HEK293 (cell line): ENCODE measurements around the gene PHACTR3.

ENCODE experiments used
- CTCF ChIA-PET: fragments of 350-600 bp; formaldehyde crosslinking; extraction: SDS; loops from one replicate; lab custom pipeline; 2021; ENCODE audit warnings: antibody characterized with exemption; lab: Yijun Ruan, JAX
- POLR2A ChIA-PET: fragments of 300-600 bp; formaldehyde crosslinking; extraction: SDS; loops from one replicate; lab custom pipeline; 2020; ENCODE audit warnings: antibody characterized with exemption, inconsistent platforms; lab: Yijun Ruan, JAX
- H3K27ac ChIP-seq: fragments of 200-500 bp; sonication (Bioruptor generic); 2 replicates; pipeline ENCODE4 v1.5.1; 2014; ENCODE audit warnings: low read depth, low read length, control low read depth, inconsistent platforms; ENCODE audit errors: extremely low read depth
- H3K36me3 ChIP-seq, 2 experiments: fragments of 200-500 bp in 1 of 2; sonication (Bioruptor generic) in 1 of 2; 1 replicate in 1 of 2; 2 replicates in 1 of 2; pipeline ENCODE4 v1.5.1; 2014 to 2017; ENCODE audit warnings: inconsistent platforms in 2 of 2, low read length in 2 of 2; ENCODE audit not compliant: control insufficient read depth in 2 of 2, insufficient read depth in 1 of 2
- H3K4me1 ChIP-seq: fragments of 200-500 bp; sonication (Bioruptor generic); 2 replicates; pipeline ENCODE4 v1.5.1; 2014; ENCODE audit warnings: mild to moderate bottlenecking, low read length, inconsistent platforms; ENCODE audit not compliant: control insufficient read depth, insufficient read depth
- H3K4me3 ChIP-seq: 2 replicates; pipeline ENCODE4 v1.5.1; 2011; ENCODE audit warnings: low read depth, mild to moderate bottlenecking, control low read depth, low read length, moderate library complexity
- H3K9me3 ChIP-seq: fragments of 200-500 bp; sonication (Bioruptor generic); 2 replicates; pipeline ENCODE4 v1.5.1; 2014; ENCODE audit warnings: low read depth, low read length, inconsistent platforms; ENCODE audit not compliant: control insufficient read depth, insufficient read depth
- GFI1B ChIP-seq: fragments of 450-650 bp; formaldehyde crosslinking; IDR thresholded peaks from 2 replicates; pipeline ENCODE4 v1.5.1; 2016; ENCODE audit warnings: missing biosample characterization, missing genetic modification characterization
- GLIS2 ChIP-seq: fragments of 450-650 bp; formaldehyde crosslinking; IDR thresholded peaks from 2 replicates; pipeline ENCODE4 v1.5.1; 2016; ENCODE audit warnings: missing biosample characterization, missing genetic modification characterization
- IKZF3 ChIP-seq: fragments of 450-650 bp; IDR thresholded peaks from 2 replicates; pipeline ENCODE4 v1.5.0; 2018; ENCODE audit warnings: missing biosample characterization, mild to moderate bottlenecking, missing genetic modification characterization, moderate library complexity
- PRDM1 ChIP-seq: fragments of 450-650 bp; formaldehyde crosslinking; IDR thresholded peaks from 2 replicates; pipeline ENCODE4; 2016; ENCODE audit warnings: missing biosample characterization, missing genetic modification characterization
- PRDM10 ChIP-seq: fragments of 450-650 bp; formaldehyde crosslinking; IDR thresholded peaks from 2 replicates; pipeline ENCODE4 v1.5.1; 2016; ENCODE audit warnings: missing biosample characterization, missing genetic modification characterization
- SP2 ChIP-seq: fragments of 450-650 bp; formaldehyde crosslinking; IDR thresholded peaks from 2 replicates; pipeline ENCODE4 v1.5.1; 2016; ENCODE audit warnings: missing biosample characterization, missing genetic modification characterization
- ZBTB17 ChIP-seq: fragments of 450-650 bp; formaldehyde crosslinking; IDR thresholded peaks from 2 replicates; pipeline ENCODE4 v1.5.1; 2016; ENCODE audit warnings: missing biosample characterization, missing genetic modification characterization
- ZBTB44 ChIP-seq: fragments of 450-650 bp; IDR thresholded peaks from 2 replicates; pipeline ENCODE4 v1.5.1; 2018; ENCODE audit warnings: missing biosample characterization, mild to moderate bottlenecking, missing genetic modification characterization
- ZNF121 ChIP-seq: fragments of 450-650 bp; formaldehyde crosslinking; IDR thresholded peaks from 2 replicates; pipeline ENCODE4 v1.5.1; 2016; ENCODE audit warnings: missing biosample characterization, missing genetic modification characterization
- ZNF138 ChIP-seq: fragments of 450-650 bp; formaldehyde crosslinking; IDR thresholded peaks from 2 replicates; pipeline ENCODE4 v1.5.1; 2016; ENCODE audit warnings: missing biosample characterization, missing genetic modification characterization, borderline replicate concordance
- ZNF146 ChIP-seq: fragments of 450-650 bp; formaldehyde crosslinking; IDR thresholded peaks from 2 replicates; pipeline ENCODE4 v1.5.1; 2016; ENCODE audit warnings: missing biosample characterization, missing genetic modification characterization
- ZNF341 ChIP-seq: fragments of 450-650 bp; formaldehyde crosslinking; IDR thresholded peaks from 2 replicates; pipeline ENCODE4; 2016; ENCODE audit warnings: low read depth, missing biosample characterization, missing genetic modification characterization
- ZNF48 ChIP-seq: fragments of 450-650 bp; formaldehyde crosslinking; IDR thresholded peaks from 2 replicates; pipeline ENCODE4 v1.5.1; 2016; ENCODE audit warnings: missing biosample characterization, missing genetic modification characterization
- ZNF558 ChIP-seq: fragments of 450-650 bp; formaldehyde crosslinking; IDR thresholded peaks from 2 replicates; pipeline ENCODE4 v1.5.1; 2016; ENCODE audit warnings: missing biosample characterization, missing genetic modification characterization
- ZNF580 ChIP-seq: fragments of 450-650 bp; formaldehyde crosslinking; IDR thresholded peaks from 2 replicates; pipeline ENCODE4 v1.5.1; 2016; ENCODE audit warnings: missing biosample characterization, missing genetic modification characterization
- ZNF639 ChIP-seq: fragments of 450-650 bp; formaldehyde crosslinking; IDR thresholded peaks from 2 replicates; pipeline ENCODE4 v1.5.1; 2016; ENCODE audit warnings: missing biosample characterization, missing genetic modification characterization
- ZNF776 ChIP-seq: fragments of 450-650 bp; formaldehyde crosslinking; IDR thresholded peaks from 2 replicates; pipeline ENCODE4 v1.5.0; 2017; ENCODE audit warnings: missing biosample characterization, missing genetic modification characterization, borderline replicate concordance
- ZSCAN5A ChIP-seq: fragments of 450-650 bp; formaldehyde crosslinking; IDR thresholded peaks from 2 replicates; pipeline ENCODE4 v1.5.1; 2016; ENCODE audit warnings: missing biosample characterization, missing genetic modification characterization

The PHACTR3 gene

GRCh38 chr20:59561614-59562277 lies 42.6 kb upstream of the PHACTR3 start:
- H3K9me3 ChIP-seq: no peaks in the 10 kb centered on the region
- no peak overlapping the region for H3K4me3 ChIP-seq
- TF ChIP-seq ZNF776 (tag by site-specific recombination) (no peak), ZNF580 (tag by site-specific recombination) (no peak), ZBTB17 (tag by site-specific recombination) (0 out of 2 replicates have a peak, but pooled peaks have one; percentile 26)
- no peak overlapping the region for H3K27ac ChIP-seq
- no peaks in the 10 kb centered on the region for H3K36me3 ChIP-seq
- H3K4me1 ChIP-seq: no peaks in the 10 kb centered on the region
- ChIA-PET POLR2A (no interaction called here), CTCF (interaction anchor here (1.1 to 3.0 kb wide), 6 partner anchors 9 to 69 kb away, joined by 3 to 48 read pairs (median 5); no protein-coding TSS in a partner anchor)

GRCh38 chr20:59564171-59564570 lies 40.2 kb upstream of the PHACTR3 start:
- H3K36me3 ChIP-seq: no peaks in the 10 kb centered on the region
- no peaks in the 10 kb centered on the region for H3K9me3 ChIP-seq
- ChIA-PET CTCF (no interaction called here), POLR2A (no interaction called here)
- H3K4me1 ChIP-seq: no peaks in the 10 kb centered on the region
- no peak overlapping the region for H3K4me3 ChIP-seq
- H3K27ac ChIP-seq: no peak overlapping the region
- TF ChIP-seq ZNF341 (tag by site-specific recombination) (no peak), GLIS2 (no peak), IKZF3 (tag by site-specific recombination) (no peak), ZNF48 (tag by site-specific recombination) (no peak), ZNF138 (no peak), ZNF146 (tag by site-specific recombination) (no peak), PRDM10 (no peak), ZNF558 (no peak)

- no peak overlapping the region for H3K27ac ChIP-seq
- no peaks in the 10 kb centered on the region for H3K4me1 ChIP-seq
- no peak overlapping the region for H3K4me3 ChIP-seq
- H3K9me3 ChIP-seq: no peaks in the 10 kb centered on the region
- POLR2A ChIA-PET: no interaction called here
- CTCF ChIA-PET: no interaction called here
- H3K36me3 ChIP-seq: no peaks in the 10 kb centered on the region
- TF ChIP-seq ZNF639 (tag by site-specific recombination) (no peak), PRDM1 (tag by site-specific recombination) (no peak), SP2 (no peak), GFI1B (tag by site-specific recombination) (no peak), ZNF121 (tag by site-specific recombination) (no peak), ZBTB44 (tag by site-specific recombination) (no peak), ZSCAN5A (no peak)
Measured at GRCh38 chr20:59564943-59565342, 39.4 kb upstream of the PHACTR3 start.
